Measurements from ENCODE around the gene NMU.

- no peak for TF ChIP-seq POLR2A (IDR thresholded peaks at IDR 0.05)
- TF ChIP-seq, protein P1, sequence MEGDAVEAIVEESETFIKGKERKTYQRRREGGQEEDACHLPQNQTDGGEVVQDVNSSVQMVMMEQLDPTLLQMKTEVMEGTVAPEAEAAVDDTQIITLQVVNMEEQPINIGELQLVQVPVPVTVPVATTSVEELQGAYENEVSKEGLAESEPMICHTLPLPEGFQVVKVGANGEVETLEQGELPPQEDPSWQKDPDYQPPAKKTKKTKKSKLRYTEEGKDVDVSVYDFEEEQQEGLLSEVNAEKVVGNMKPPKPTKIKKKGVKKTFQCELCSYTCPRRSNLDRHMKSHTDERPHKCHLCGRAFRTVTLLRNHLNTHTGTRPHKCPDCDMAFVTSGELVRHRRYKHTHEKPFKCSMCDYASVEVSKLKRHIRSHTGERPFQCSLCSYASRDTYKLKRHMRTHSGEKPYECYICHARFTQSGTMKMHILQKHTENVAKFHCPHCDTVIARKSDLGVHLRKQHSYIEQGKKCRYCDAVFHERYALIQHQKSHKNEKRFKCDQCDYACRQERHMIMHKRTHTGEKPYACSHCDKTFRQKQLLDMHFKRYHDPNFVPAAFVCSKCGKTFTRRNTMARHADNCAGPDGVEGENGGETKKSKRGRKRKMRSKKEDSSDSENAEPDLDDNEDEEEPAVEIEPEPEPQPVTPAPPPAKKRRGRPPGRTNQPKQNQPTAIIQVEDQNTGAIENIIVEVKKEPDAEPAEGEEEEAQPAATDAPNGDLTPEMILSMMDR (IDR thresholded peaks at IDR 0.05) = no peak
Measured at GRCh38 chr4:55553441-55554201, 82.5 kb downstream of the NMU start.
